Stimulated activated CD4-positive, alpha-beta T cell treated with anti-CD3 and anti-CD28 coated beads, Interleukin-12 subunit alpha, Interleukin-12 subunit beta, amount 100 ng/mL, for 48 hours (primary cell): ENCODE data around the gene CDT1.

Experiments
- DNase-seq, 3 donors: peaks; one replicate each; pipeline ENCODE4 v3.0.0-alpha.2; 2020; ENCODE audit warnings: low read depth in 2 of 3, low spot score in 1 of 3

Gene CDT1

DNA sequence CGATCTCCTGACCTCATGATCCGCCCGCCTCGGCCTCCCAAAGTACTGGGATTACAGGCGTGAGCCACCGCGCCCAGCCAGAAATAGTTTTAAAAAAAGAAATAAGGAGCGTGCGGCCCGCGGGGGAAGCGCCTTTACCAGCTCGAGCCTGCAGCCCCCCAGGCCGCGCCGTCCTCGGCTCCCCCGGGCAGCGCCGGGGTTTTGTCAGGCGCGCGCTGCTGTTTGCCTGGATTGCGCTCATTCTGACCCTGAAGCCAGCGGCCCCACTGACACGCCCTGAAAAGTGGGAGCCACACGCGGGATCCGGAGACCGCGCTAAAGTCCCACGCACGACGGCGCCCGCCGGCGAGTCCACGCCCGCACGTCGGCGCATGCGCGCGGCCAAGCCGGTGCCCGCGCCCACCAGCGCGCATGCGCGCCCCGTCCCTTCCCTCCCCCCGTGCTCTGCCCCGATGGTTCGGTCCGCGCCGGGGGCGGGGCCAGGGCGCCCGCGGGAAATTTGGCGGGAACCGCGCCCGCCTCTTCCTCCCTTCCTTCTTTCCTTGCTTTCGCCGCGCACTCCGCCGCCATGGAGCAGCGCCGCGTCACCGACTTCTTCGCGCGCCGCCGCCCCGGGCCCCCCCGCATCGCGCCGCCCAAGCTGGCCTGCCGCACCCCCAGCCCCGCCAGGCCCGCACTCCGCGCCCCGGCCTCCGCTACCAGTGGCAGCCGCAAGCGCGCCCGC lies at the start of gene CDT1:
CDT1 (plus strand) TSS at position 526 of the 724 bp plus-strand sequence; CDS start at position 569, 43 bp downstream.
- DNase-seq: peak; percentile 78 to 81 (median 80)

DNA sequence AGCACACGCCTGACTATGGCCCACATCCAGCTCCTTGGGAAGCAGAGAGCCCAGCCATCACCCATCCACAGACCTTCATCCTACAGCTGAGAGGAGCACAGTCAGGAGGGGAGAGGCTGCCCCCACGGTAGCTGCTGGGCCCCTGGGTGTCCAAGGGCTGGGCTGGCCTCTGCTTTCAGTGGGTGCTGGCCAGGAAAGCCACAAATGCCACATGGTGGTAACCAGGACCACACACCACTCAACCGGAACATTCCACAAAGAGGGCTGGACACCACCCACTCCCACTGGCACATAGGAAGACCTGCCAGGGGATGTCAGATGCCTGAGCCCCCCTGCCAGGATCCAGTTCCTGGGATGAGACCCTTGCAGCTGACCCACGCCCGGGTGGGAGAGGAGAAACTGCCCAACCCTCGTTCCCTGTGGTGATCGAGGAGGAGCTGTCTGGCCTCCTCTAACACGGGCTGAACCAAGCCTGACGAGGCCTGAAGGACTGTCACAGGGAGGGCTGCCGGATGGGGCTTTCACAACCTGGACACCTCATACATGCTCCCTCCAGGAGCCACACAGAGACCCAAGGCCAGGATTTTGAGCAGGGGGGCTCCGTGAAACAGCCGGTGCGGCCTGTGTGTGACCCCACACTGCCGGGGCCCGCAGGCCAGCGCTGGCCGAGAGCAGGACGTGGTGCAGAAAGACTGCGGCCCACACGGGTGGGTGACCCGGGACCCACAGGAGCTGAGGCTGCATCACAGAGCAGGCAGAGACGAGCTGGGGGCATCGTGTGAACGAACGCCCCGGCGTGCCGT lies 49.3 kb upstream of the CDT1 start:
- DNase-seq: no peak

DNA sequence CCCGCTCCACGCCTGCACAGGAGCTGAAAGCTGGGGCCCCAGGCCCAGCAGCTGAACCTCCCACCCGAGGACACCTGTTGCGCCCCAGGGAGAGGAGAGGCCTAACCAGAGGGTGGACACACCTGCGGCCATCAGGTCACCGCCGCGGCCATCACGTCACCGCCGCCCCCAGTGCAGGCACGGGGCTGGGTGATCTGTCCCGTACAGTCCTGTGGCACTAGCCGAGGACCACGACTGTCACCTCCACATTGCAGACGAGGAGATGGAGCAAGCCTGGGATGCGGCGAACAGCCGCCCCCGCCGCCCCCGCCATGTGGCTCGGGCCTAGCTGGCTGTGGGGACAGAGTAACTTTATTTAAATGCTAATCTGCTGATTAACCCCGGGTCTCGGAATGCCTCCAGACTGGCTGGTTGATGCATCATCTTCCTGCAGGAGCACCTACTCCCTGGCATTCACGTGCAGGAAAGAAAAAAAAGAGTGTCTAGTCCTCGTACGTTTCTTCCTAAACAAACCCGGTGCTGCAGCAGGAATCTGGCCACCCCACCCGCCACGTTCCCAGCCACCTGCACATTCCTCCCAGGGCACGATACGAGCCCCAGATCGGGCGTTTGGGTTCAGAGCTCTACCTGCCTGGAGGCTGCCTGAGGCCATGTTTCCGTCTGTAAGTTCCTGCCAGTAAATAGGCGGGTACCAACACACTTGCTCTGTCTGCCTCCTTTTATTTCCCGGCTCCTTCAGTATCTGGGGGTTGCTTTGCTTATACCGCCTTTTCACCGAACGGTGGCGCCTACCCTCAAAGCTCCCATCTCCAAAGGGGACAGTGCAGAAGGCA lies 48.5 kb upstream of the CDT1 start:
- no peak for DNase-seq

DNA sequence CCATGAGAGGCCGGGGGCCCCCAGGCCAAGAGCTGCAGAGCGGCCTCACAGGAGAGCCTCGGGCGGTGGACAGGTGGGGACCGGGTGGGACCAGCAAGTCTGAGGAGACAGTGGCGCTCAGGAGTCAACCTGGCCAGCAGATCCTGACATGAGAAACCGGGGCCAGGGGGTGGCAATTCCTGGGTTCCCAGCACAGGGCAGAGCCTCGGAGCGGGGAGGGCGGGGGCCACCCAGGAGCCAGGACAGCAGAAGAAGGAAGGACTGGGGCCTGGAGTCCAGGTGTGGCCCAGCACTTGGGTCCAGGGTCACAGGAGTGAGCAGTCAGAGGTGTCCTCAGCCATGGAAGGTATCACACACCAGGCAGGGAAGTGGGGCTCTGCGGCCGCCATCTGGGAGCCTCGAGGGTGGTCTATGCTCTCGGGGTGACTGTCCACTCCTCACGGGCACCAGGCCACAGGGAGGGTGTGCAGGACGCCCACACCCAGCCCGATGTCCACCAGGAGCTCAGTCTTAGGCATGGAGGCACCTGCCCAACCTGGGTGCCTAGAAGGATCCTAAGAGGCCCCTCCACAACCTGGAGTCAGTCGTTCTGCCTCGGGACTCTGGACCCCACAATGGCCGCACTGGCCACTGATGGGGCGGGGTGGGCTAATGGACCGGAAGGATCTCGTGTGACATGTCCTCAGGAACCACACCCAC lies 47.7 kb upstream of the CDT1 start:
- no peak for DNase-seq

DNA sequence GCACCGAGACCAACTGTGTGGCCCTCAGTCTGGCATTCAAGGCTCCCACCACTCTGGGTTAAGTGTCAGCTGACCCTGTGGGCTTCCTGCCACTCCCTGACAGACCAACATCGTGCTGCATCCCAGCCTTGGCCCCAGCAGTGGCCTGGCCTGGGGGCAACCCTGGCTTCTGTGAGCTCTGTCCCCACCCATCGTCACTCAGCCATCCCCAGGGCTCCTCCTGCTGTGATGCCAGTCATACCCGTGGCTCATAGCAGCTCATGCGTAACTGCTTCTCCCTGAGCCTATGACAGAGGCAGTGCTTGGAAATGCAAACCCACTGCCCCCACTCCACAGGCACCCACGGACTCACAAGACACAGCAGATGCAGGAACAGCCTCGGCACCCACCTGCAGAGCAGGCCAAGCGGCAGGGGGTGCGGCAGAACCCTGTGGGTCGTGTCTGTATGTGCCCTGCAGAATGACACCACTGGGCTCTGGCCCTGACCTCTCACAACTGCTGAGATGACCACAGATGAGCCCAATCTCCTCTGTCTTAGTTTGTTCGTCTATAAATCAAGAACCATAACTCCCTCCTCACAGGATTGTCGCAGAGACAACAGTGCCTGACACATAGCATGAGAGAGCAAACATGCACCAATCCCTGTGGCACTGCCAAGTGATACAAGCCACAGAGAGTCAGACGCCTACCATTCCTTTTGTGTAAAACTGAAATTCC lies 45.2 kb upstream of the CDT1 start:
- DNase-seq: no peak

DNA sequence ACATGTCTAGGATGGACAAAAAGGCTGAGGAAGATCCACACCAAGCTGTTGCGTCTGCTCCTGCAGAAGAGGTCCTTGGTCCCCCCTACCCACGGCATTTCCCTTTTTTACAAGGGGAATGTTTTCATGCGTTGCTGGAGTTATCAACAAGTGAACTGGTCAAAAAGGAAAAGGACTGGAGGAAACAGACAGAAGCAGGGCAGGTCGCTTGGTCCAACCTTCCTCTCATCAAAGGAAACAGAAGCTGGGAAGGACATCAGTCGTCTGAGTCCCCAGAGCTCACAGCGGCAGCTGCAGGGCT lies 44.7 kb upstream of the CDT1 start:
- no peak for DNase-seq

DNA sequence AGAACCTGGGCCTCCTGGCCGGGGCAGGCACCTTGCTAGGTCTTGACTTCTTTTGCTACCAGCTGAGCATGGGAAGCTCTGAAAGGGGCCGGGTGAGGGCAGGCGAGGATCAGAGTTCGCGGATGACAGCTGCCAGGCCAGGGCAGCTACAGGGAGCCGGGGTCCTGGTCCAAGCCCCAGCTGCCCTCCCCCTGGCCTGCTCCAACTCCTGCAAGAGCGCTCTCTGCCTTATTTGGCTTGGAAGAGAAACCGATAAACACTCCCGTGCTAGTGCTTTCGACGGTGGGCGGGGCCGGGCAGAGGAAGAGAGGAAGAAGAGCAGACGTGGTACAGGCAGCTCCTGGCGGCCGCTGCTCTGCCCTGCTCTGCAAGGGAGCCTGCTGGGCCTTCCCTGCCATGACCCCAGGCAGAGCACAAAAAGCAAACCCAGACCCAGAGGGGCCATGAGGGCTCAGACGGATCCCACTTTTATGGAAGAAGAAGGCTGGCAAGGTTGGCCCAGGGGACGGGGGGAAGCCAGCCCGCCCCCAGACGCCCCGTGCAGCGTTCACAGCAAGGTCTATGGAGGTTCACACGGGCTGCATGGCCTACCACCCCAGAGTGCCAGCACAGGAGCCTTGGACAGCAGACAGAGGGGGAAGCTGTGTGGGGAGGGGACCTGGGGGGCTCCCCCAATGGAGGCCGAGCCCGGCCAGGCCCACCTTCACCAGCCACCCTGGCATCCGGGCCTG lies 44.2 kb upstream of the CDT1 start:
- peak in 1 of 3 donors; percentile 38 for DNase-seq

DNA sequence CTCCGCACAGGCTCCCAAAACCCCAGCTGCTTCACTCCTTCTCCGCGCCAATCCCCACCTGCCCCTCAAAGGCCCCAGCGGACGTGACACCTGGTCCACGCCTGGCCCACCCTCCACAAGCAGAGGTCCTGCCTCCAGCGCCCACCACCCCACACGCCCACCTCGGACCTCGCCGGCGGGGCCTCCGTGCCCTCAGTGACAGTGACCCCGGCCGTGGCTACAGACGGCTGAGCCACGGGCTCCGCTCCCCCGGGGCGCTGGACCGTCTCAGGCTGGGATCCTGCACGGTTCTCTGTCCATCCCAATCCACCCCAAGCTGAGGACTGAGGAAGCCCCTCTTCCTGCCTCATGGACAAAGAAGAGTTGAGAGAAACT lies 43.6 kb upstream of the CDT1 start:
- DNase-seq: no peak

DNA sequence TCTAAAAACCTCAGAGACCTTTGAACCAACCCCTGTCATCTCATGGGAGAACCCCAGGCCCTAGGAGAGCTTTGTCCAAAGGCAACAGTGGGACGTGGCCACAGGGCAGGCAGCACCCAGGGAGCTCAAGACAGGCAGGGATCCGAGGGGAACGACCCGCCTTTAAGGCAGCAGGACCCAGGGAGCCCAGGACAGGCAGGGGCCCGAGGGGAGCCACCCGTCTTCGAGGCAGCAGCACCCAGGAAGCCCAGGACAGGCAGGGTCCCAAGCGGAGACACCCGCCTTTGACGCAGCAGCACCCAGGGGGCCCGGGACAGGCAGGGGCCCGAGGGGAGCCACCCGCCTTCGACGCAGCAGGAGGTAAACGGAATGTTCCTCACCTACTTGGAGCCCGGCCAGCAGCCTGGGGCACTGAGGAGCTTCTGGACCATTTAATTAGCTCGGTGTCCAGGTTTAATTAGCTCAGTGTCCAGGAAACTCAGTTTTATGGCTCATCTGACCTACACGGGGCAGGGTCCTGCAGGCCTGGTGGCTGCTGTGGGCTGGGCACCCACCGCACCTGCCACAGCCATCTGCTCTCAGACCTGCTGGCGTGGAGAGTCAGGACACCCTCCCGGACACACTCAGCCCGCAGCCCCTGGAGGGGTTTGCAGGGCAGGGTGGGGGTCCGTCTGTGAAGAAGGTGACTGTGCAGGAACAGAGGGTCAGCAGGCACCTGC lies 43.0 kb upstream of the CDT1 start:
- no peak for DNase-seq

DNA sequence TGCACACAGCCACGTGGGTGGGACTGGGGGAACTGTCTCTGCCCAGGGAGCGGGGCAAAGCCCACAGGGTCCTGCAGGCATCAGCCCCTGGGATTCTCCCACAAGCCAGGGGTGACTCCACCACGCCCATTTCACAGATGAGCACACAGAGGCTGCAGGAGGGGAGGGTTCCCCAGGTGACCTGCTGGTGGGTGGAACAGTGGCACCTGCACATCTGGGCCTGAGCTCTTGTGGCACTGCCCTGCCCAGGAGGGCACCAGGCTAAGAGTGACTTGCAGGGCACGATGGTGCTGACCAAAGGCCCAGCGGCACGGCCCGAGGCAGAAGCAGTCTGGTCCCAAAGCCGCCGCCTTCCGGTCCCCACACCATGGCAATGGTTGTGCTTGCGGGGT lies 42.5 kb upstream of the CDT1 start:
- no peak for DNase-seq

DNA sequence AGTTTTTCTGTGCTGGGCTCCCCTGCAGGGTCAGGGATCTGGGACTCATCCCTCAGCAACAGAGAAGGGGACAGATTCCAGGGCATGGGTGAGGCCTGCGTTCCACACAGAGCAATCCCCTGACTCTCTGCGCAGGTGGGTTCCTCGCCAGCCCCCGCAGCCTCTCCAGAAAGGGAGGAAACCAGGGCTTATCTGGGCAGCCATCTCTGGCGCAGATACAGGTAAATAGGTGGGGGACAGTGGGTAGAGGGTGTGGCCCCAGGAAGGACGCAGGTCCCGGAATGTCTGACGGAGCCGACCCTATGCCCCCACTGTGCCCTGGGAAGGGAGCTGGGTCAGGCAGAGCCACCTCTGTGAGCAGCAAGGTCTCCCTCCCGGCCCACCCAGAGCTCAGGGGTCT lies 41.8 kb upstream of the CDT1 start:
- DNase-seq: no peak

DNA sequence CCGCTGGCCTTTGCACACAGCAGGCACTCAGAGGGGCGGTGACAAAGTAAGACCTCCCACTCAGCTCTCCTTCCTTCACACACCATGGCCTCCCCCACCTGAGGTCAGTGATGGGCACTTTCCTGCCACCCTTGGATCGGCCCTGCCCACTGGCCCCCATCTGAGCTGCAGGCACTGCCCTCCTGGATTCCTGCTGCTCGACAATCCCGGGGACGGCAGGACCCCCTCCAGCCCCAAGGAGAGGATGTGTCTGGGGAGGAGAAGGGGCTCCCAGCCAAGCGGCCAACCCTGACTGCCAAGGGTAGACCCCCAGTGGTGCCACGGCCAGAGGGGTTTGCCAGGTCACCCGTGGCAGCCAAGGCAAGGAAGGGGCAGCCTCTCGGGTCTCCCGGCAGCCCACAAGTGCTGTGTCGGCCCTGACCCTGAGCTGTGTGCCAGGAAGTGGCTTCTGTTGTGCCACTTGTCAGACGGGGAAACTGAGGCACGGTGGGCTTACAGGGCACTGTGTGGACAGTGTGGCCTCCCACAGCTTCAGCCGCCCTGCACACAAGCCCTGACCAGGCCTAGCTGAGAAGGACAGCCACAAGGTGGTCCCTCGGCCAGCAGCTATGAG lies 41.2 kb upstream of the CDT1 start:
- no peak for DNase-seq

DNA sequence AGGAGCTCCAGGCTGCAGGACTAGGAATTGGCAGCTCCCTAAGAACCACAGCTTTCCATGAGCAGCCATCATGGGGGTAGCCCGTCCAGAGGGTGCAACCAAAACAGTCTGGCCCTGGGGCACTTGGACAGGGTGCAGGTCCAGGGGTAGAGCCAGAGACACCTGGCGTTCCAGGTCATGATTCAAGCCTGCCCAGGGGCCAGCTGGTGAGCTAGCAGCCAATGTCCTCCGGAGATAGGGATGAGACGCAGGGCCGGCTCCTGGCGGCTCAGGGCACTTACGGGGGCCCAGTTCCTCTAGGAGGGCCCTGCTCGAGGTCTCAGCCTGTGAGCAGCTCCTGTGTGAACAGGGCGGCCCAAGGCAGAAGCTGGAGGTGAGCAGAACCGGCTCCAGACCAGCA lies 40.6 kb upstream of the CDT1 start:
- DNase-seq: no peak

DNA sequence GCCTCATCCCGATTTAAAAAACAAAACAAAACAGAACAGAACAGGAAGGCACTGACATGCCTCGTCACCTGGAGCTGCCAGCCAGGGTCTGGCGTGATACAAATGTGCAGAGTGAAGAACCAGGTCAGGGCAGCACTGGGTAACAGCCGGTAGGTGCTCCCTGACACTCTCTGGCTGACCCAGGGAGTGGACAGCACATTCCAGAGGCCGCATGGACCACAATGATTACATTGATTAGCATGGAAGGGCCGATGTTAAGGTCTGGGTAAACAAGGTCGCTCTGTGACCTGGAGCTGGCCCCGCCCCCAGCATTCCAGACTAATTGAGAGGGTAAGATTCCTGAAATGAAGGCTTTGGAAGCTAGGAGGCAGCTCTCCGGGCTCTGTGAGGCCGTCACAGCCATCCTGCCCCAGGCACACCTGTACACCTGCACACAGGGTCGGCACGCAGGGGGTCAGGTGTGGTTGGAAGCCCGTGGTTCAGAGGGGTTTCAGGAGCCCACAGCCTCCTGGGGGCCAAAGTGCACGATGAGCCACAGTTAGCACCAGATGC lies 40.0 kb upstream of the CDT1 start:
- DNase-seq: no peak

DNA sequence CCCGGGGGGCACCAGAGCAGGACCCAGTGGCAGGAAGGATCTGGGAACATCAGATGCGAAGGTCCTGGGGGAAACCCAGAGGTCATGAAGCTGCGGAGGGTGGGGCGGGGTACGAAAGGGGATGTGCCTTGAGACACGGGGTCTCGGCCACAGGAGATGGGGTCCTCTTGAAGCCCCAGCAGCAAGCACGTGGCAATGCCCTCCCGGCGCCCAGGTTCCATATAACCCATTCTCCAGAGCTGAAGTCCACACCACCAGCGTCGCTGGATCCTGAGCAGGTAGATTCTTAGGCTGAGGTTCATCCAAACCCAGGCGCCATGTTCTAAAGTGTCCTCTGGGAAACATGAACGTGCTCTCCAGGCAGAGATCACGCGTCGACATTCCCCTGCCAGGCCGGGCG lies 39.5 kb upstream of the CDT1 start:
- no peak for DNase-seq

DNA sequence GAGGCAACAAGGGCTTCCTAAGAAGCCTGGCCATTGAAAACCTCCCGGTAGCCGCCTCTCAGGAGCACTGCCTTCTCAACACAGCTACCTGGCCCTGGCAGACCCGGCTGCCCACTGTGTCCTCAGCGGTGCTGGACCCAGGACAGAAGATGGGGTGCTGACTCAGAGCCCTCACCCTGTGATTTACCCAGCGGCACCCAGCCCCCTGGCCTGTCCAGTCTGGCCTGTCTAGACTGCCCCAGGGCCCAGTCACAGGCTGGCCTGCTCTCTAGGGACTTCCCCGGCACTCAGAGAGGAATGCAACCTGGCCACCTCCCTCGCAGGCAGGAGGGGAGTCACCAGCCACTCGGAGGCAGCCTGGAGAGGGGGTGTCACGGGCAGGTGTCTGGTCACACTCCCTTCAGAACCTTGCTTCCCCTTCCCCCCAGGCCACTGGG lies 38.7 kb upstream of the CDT1 start:
- no peak for DNase-seq

DNA sequence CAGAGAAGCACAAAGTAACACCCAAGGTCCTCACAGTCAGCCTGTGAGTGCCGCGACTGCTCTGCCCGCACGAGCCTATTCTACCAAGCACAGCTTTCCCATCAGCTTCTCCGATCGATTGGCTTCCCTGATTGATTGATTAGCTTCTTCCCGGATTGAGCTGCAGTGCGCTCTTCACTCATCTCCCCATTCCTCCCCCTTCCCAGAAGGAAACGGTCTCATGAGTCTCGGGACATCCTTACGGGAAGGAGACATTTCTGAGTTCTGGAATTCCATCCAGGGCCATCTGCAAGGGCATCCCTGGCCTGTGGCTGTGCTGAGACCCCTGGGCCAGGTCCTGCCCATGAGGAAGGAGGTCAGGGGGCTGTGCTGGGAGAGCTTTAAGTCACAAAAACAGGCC lies 36.6 kb upstream of the CDT1 start:
- DNase-seq: no peak

DNA sequence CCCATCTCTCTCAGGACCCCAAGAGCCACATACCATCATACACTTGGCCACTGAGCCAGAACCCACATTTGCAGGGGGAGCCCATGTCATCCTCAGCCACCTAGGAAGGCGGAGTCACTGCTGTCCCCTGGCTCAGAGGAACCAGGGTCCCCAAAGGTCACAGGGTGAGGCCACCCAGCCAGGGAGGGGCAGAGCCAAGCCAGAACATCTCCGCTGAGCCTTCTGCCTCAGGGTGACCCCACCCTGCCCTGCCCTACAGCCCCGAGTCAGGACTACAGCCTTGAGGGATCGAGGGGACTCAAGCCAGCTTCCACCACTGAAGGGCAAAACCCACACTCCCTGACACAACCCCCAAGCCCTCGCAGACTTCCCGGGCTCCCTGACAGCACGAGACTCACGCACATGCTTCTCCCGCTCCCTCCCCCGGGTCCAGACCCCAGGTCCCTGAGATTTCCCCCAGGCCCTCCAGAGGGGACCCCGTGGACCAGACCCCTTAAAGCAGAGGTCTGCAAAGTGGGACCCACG lies 36.0 kb upstream of the CDT1 start:
- DNase-seq: no peak
